C4-2B (cell line): Measurements from ENCODE around the gene CAMTA1.

ENCODE experiments used
- H3K27ac ChIP-seq: fragments of 450-650 bp; 2 replicates; pipeline ENCODE4 v1.5.1; 2017
- ZFX ChIP-seq: fragments of 450-650 bp; IDR thresholded peaks from 2 replicates; pipeline ENCODE4 v1.6.1; 2017
- TF ChIP-seq, protein P1 (sequence below): fragments of 450-650 bp; conservative IDR thresholded peaks from 2 replicates; pipeline ENCODE4 v1.5.1; 2017; ENCODE audit warnings: mild to moderate bottlenecking

Gene CAMTA1

DNA sequence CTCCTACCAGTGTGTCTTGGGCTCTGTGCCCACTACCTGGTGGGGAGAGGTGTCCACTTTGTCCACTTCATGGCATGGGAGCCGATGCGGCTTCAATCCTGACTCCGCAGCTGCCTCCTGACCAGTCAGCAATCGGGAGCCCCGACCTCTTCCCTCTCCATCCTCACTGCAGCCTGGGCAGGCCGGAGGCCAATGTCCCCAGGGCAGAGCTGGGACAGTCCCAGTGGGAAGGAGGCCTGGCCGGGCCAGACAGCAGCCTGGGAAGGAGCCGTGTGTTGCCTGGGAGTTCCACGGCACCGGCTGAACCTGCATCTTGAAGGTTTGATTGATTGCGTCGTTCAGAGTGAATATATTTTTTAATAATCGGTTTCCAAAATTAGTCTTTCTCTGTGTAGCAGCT is 654.9 kb downstream of the CAMTA1 start:
- TF ChIP-seq ZFX: no peak
- TF ChIP-seq, protein P1, sequence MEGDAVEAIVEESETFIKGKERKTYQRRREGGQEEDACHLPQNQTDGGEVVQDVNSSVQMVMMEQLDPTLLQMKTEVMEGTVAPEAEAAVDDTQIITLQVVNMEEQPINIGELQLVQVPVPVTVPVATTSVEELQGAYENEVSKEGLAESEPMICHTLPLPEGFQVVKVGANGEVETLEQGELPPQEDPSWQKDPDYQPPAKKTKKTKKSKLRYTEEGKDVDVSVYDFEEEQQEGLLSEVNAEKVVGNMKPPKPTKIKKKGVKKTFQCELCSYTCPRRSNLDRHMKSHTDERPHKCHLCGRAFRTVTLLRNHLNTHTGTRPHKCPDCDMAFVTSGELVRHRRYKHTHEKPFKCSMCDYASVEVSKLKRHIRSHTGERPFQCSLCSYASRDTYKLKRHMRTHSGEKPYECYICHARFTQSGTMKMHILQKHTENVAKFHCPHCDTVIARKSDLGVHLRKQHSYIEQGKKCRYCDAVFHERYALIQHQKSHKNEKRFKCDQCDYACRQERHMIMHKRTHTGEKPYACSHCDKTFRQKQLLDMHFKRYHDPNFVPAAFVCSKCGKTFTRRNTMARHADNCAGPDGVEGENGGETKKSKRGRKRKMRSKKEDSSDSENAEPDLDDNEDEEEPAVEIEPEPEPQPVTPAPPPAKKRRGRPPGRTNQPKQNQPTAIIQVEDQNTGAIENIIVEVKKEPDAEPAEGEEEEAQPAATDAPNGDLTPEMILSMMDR: no peak
- H3K27ac ChIP-seq: no peak overlapping the region

DNA sequence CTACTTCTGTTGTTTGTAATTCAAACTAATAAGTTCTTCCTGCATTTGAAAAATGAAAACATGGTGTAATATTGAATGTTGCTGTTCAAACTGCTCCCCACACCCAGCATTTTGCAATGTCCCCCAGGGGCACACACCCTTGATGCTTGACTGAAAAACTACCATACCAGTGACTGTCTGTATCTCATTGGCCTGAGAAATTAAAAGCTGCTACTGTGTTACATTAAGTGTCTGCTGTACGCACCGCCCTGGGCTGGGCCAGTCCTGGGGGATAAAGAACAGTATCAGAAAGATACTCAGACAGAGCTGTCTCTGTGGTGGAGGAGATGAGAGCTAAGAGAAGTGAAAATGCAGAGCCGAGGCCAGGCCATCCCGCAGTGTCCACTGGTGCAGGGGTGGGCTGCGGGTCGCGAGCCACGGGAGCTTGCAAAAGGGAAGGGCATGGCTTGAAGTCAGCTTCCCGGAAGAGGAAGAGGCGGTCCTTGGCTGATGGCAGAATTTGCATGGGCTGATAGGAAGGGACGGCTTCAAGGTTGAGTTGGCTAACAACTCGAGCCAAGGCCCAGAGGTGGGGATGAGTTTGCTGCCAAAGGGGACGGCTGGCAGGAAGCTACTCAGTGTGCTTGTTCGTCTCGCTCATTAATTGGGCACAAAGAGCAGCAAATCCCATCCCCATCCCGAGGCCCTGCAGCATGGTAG is 656.0 kb downstream of the CAMTA1 start:
- H3K27ac ChIP-seq: no peak overlapping the region
- TF ChIP-seq, protein P1: no peak
- TF ChIP-seq ZFX: no peak

DNA sequence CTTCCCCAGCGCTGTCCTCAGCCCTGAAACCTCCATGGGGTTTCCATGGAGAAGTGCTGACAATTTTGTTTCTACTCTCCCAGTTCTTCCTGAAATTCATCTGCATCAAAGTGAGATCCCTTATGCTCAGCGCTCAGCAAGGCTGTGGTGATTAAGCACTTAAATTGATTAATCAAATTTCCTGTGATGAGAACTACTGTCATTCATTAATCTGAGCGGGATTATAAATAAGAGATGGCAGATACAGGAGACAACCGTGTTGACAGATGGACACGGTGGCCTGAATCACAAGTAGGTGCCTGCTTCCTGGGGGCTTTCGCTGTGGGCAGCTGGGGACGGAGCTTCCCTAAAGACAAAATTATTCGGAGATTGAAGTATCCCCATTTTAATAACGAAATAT is 656.8 kb downstream of the CAMTA1 start:
- no peak for TF ChIP-seq ZFX
- TF ChIP-seq, protein P1: no peak

DNA sequence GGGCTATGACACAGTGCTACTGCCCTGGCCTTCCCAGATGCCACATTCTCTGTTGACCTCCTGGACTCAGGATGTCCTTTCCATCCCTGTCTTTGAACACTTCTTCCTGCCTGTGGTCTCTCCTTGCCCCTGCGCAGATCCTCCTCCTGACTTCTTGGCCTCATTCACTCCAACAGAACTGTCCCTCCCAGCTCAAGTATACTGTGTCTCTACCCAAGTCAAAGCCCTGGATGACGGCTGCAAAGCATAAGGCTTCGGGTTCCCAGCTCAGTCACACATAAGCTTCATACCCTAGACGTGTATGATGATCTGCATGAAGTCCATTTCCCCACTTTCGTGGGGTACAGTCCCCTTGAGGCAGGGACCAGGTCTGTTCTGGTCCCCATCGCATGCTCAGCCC is 657.7 kb downstream of the CAMTA1 start:
- no peak overlapping the region for H3K27ac ChIP-seq
- TF ChIP-seq, protein P1: no peak
- no peak for TF ChIP-seq ZFX

More for the DNA sequence above, 656.8 kb downstream of the CAMTA1 start:
- H3K27ac ChIP-seq: no peak overlapping the region

DNA sequence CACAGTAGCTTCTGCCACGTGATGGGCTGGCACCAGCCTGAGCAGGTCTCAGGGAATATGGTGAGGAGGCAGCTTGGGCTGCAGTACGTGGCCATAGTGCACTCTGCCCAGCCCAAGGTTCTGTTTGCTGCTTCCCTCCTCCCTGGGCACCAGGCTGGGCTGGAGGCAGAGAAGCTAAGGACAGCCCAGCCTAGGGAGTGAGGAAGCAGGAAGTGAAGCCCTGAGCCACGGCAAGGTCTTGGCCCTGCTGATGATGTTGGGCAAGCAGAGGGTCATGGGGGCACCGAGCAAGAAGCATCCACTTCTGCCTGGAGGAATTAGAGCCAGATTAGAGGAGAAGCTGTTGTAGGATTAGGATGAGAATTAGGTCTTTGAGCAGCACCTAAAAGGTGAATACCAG is 659.1 kb downstream of the CAMTA1 start:
- H3K27ac ChIP-seq: no peak overlapping the region
- no peak for TF ChIP-seq ZFX
- TF ChIP-seq, protein P1: no peak

DNA sequence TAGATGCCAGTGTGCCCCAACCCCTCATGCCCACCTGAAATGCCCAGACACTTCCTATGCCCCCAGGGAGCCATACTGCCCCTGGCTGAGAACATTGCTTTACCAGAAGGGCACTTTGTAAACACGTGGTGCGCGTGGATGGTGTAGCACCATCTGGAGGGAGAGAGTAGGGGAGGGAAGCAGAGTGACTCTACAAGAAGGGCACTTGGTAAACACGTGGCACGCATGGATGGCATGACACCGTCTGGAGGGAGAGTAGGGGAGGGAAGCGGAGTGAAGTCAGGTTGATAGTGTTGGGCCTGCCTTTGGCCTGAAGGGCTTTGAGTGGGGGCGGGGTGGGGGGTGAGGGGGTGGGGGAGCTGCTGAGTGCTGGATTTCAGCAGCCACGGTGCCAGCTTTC is 661.8 kb downstream of the CAMTA1 start:
- no peak for TF ChIP-seq ZFX
- TF ChIP-seq, protein P1: no peak
- H3K27ac ChIP-seq: no peak overlapping the region

DNA sequence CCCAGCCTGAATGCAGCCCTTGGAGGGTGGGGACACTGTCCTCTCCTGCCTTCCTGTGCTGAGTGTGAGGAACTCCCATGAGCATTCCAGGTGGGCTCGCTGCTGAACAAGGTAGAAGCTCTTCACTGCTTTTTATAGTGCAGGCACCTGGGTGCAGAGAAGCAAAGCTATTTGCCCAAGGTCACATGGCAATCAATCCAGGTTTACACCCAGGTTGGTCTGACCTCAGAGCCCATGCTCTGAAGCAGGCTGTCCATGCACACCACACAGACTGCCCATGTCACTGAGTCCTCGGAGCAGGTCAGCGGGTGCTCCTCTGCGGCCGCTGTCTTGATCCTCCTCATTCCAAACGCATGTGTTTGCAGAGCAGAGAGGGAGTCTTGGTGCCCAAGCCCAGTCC is 662.5 kb downstream of the CAMTA1 start:
- no peak overlapping the region for H3K27ac ChIP-seq

More for the DNA sequence above, 662.5 kb downstream of the CAMTA1 start:
- TF ChIP-seq ZFX: no peak
- TF ChIP-seq, protein P1: no peak
